WTC11 (cell line): ENCODE data around the gene CCDC167. TPM values are rescaled to one million over a fixed set of nuclear protein-coding genes. Genes with fewer than 3 reads are reported as not detected.

Experiments
- ATAC-seq: fragments of 200-7000 bp; cut with Tn5 transposase; 2 replicates; pipeline ENCODE4 v1.10.0; 2021; ENCODE audit warnings: mild to moderate bottlenecking, moderate library complexity
- CTCF ChIA-PET: fragments of 300-600 bp; sonication (Branson Sonifier 250); formaldehyde crosslinking; loops from one replicate; lab custom pipeline; 2021; ENCODE audit warnings: antibody characterized with exemption; lab: Charles Lee
- POLR2A ChIA-PET: fragments of 350-600 bp; sonication (Branson Sonifier 250); formaldehyde crosslinking; loops from one replicate; lab custom pipeline; 2021; ENCODE audit warnings: antibody characterized with exemption; lab: Charles Lee
- DNase-seq: peaks from one replicate; pipeline ENCODE4 v3.0.0; 2021; ENCODE audit warnings: low spot score
- H3K27ac Mint-ChIP-seq: 2 replicates; pipeline ENCODE4 v1.8.0; 2021; ENCODE audit warnings: mixed read lengths
- H3K27me3 Mint-ChIP-seq: 2 replicates; pipeline ENCODE4 v1.8.0; 2021; ENCODE audit warnings: low read depth, mild to moderate bottlenecking, moderate library complexity, mixed read lengths
- H3K36me3 Mint-ChIP-seq: 2 replicates; pipeline ENCODE4 v1.8.0; 2021; ENCODE audit warnings: mixed read lengths
- H3K4me1 Mint-ChIP-seq: 2 replicates; pipeline ENCODE4 v1.8.0; 2022; ENCODE audit warnings: mixed read lengths
- H3K4me3 Mint-ChIP-seq: 2 replicates; pipeline ENCODE4 v1.8.0; 2021; ENCODE audit warnings: mild to moderate bottlenecking, moderate library complexity, mixed read lengths
- H3K9me3 Mint-ChIP-seq: 2 replicates; pipeline ENCODE4 v1.8.0; 2021; ENCODE audit warnings: mixed read lengths
- ATF1 ChIP-seq: sonication (generic); formaldehyde crosslinking; IDR thresholded peaks from 2 replicates; pipeline ENCODE4 v1.8.1; 2023; ENCODE audit warnings: mild to moderate bottlenecking, moderate library complexity, missing genetic modification reagents
- CREB1 ChIP-seq: sonication (generic); formaldehyde crosslinking; IDR thresholded peaks from 2 replicates; pipeline ENCODE4 v1.8.0; 2023; ENCODE audit warnings: mild to moderate bottlenecking, missing genetic modification reagents
- CREM ChIP-seq: sonication (generic); formaldehyde crosslinking; IDR thresholded peaks from 2 replicates; pipeline ENCODE4 v1.8.1; 2022; ENCODE audit warnings: mild to moderate bottlenecking, missing genetic modification reagents, moderate library complexity
- EMX1 ChIP-seq: fragments of 250-450 bp; sonication (Bioruptor Pico); IDR thresholded peaks from 2 replicates; pipeline ENCODE4 v1.8.0; 2021; ENCODE audit warnings: mild to moderate bottlenecking
- ETV6 ChIP-seq: sonication (generic); formaldehyde crosslinking; IDR thresholded peaks from 2 replicates; pipeline ENCODE4 v1.8.1; 2022; ENCODE audit warnings: mild to moderate bottlenecking, missing genetic modification reagents
- FOXP1 ChIP-seq: sonication (generic); formaldehyde crosslinking; IDR thresholded peaks from 2 replicates; pipeline ENCODE4 v1.8.0; 2022; ENCODE audit warnings: missing genetic modification reagents, mild to moderate bottlenecking, moderate library complexity, borderline replicate concordance
- GTF2I ChIP-seq: fragments of 250-450 bp; sonication (Bioruptor Pico); conservative IDR thresholded peaks from 2 replicates; pipeline ENCODE4 v1.4.0; 2021; ENCODE audit warnings: mild to moderate bottlenecking
- NR2C2 ChIP-seq: sonication (generic); formaldehyde crosslinking; IDR thresholded peaks from 2 replicates; pipeline ENCODE4 v1.8.0; 2022; ENCODE audit warnings: mild to moderate bottlenecking, missing genetic modification reagents
- OVOL2 ChIP-seq: fragments of 250-450 bp; sonication (Bioruptor Pico); IDR thresholded peaks from 2 replicates; pipeline ENCODE4 v1.9.0; 2021; ENCODE audit warnings: mild to moderate bottlenecking, borderline replicate concordance
- PREB ChIP-seq: sonication (generic); formaldehyde crosslinking; IDR thresholded peaks from 2 replicates; pipeline ENCODE4 v1.8.1; 2022; ENCODE audit warnings: mild to moderate bottlenecking, missing genetic modification reagents, moderate library complexity, borderline replicate concordance
- PRRX2 ChIP-seq: fragments of 250-450 bp; sonication (Bioruptor Pico); IDR thresholded peaks from 2 replicates; pipeline ENCODE4 v1.8.0; 2021; ENCODE audit warnings: mild to moderate bottlenecking
- RELA ChIP-seq: sonication (generic); formaldehyde crosslinking; IDR thresholded peaks from 2 replicates; pipeline ENCODE4 v1.8.1; 2022; ENCODE audit warnings: missing genetic modification reagents, mild to moderate bottlenecking, borderline replicate concordance
- SMAD3 ChIP-seq: sonication (generic); formaldehyde crosslinking; IDR thresholded peaks from 2 replicates; pipeline ENCODE4 v1.8.0; 2022; ENCODE audit warnings: missing genetic modification reagents, mild to moderate bottlenecking, borderline replicate concordance
- SOX15 ChIP-seq: fragments of 250-450 bp; sonication (Bioruptor Pico); IDR thresholded peaks from 2 replicates; pipeline ENCODE4 v1.9.0; 2021; ENCODE audit warnings: mild to moderate bottlenecking
- ZNF263 ChIP-seq: sonication (generic); formaldehyde crosslinking; IDR thresholded peaks from 2 replicates; pipeline ENCODE4 v1.8.1; 2022; ENCODE audit warnings: low read depth, mild to moderate bottlenecking, moderate library complexity, missing genetic modification reagents
- ZNF281 ChIP-seq: sonication (generic); formaldehyde crosslinking; IDR thresholded peaks from 2 replicates; pipeline ENCODE4 v1.8.0; 2023; ENCODE audit warnings: mild to moderate bottlenecking, missing genetic modification reagents
- ZNF317 ChIP-seq: sonication (generic); formaldehyde crosslinking; IDR thresholded peaks from 2 replicates; pipeline ENCODE4 v1.8.1; 2023; ENCODE audit warnings: low read depth, mild to moderate bottlenecking, moderate library complexity, missing genetic modification reagents, borderline replicate concordance
- ZNF396 ChIP-seq: fragments of 250-450 bp; sonication (Bioruptor Pico); IDR thresholded peaks from 2 replicates; pipeline ENCODE4 v1.8.0; 2021; ENCODE audit warnings: mild to moderate bottlenecking, moderate library complexity, borderline replicate concordance
- ZNF423 ChIP-seq: fragments of 250-450 bp; sonication (Bioruptor Pico); IDR thresholded peaks from 2 replicates; pipeline ENCODE4 v2.1.2; 2022; ENCODE audit warnings: mild to moderate bottlenecking, moderate library complexity
- total RNA-seq: library from RNA; stranded (reverse); gene quantifications from 3 replicates; pipeline ENCODE4 v1.2.3, GENCODE V29; 2021
- TF ChIP-seq, protein P1 (sequence below): sonication (generic); formaldehyde crosslinking; IDR thresholded peaks from 2 replicates; pipeline ENCODE4 v1.8.0; 2022; ENCODE audit warnings: mild to moderate bottlenecking, missing genetic modification reagents
- TF ChIP-seq, protein P2 (sequence below): sonication (generic); formaldehyde crosslinking; IDR thresholded peaks from 2 replicates; pipeline ENCODE4 v1.8.0; 2023; ENCODE audit warnings: missing genetic modification reagents

CCDC167 gene
- total RNA-seq, 1 experiment from 2014 or later: 19.1 TPM

GRCh38 chr6:37547564-37548061 is 47.9 kb upstream of the CCDC167 start (continued):
- TF ChIP-seq EMX1 (CRISPR knock-in tag): no peak
- no peak for TF ChIP-seq PREB (CRISPR knock-in tag)
- no peak for TF ChIP-seq SMAD3 (CRISPR knock-in tag)
- TF ChIP-seq CREM (CRISPR knock-in tag): no peak

DNA sequence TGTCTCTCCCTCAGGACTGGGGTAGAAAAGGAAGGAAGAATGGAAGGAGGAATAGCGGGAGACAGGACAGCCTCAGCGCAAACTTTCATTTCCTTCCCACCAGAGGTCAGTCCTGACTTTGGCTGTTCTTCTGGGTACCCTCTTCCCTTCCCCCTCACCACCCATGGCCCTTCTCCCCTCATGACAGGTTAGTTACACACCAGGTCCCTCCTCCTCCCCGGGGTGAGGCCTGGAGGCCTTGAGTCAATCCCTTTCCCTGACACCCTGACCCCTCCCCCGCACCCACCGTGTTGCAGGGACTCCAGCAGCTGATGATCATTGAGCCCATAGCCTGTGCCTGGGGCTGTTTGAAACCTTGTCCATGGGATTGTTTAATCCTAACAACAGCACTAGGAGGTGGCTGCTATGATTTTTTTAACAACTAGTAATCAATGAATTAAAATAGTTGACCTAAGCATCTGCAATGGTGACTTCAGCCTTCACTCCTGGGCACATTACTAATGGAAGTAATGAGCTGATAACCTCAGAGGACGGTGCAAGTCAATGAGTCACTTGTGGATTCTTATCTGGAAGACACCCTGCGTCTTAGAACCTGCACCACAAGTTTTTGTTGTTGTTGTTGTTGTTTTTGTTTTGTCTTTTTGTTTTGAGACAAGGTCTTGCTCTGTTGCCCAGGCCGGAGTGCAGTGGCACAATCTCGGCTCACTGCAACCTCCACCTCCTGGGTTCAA is 46.6 kb upstream of the CCDC167 start:
- no peaks in the 10 kb centered on the region for H3K27me3 Mint-ChIP-seq
- ChIA-PET CTCF (interaction anchor here (1.5 to 5.5 kb wide), 2 partner anchors 8 to 19 kb away, joined by 8 to 39 read pairs; no protein-coding TSS in a partner anchor), POLR2A (no interaction called here)
- H3K4me1 Mint-ChIP-seq: peaks cover 16% of the 10 kb centered on the region
- H3K36me3 Mint-ChIP-seq: no peaks in the 10 kb centered on the region
- no peak overlapping the region for H3K4me3 Mint-ChIP-seq
- ATAC-seq (peak; percentile 40), DNase-seq (peak; percentile 35)
- TF ChIP-seq ZNF281 (CRISPR knock-in tag): 0 out of 2 replicates have a peak, but pooled peaks have one; percentile 34
- no peak for TF ChIP-seq ETV6 (CRISPR knock-in tag)
- H3K27ac Mint-ChIP-seq: no peak overlapping the region
- no peaks in the 10 kb centered on the region for H3K9me3 Mint-ChIP-seq

- POLR2A ChIA-PET: no interaction called here
- Mint-ChIP-seq H3K36me3 (no peaks in the 10 kb centered on the region), H3K9me3 (no peaks in the 10 kb centered on the region; the same call in 1 of the 2 replicates), H3K4me3 (no peak overlapping the region), H3K27ac (no peak overlapping the region), H3K4me1 (peaks cover 24% of the 10 kb centered on the region), H3K27me3 (no peaks in the 10 kb centered on the region)
- ATAC-seq: no peak; the same call in 1 of the 2 replicates
- no peak for DNase-seq
- no peak for TF ChIP-seq SOX15 (CRISPR knock-in tag)
- TF ChIP-seq CREB1: no peak
- TF ChIP-seq PRRX2 (CRISPR knock-in tag): no peak
- TF ChIP-seq FOXP1 (CRISPR knock-in tag): no peak
- no peak for TF ChIP-seq ZNF396
- no peak for TF ChIP-seq NR2C2
- TF ChIP-seq ZNF423 (CRISPR knock-in tag): no peak
- no peak for TF ChIP-seq GTF2I
- no peak for TF ChIP-seq ZNF281 (CRISPR knock-in tag)
- TF ChIP-seq, protein P1, sequence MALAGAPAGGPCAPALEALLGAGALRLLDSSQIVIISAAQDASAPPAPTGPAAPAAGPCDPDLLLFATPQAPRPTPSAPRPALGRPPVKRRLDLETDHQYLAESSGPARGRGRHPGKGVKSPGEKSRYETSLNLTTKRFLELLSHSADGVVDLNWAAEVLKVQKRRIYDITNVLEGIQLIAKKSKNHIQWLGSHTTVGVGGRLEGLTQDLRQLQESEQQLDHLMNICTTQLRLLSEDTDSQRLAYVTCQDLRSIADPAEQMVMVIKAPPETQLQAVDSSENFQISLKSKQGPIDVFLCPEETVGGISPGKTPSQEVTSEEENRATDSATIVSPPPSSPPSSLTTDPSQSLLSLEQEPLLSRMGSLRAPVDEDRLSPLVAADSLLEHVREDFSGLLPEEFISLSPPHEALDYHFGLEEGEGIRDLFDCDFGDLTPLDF (CRISPR knock-in tag): no peak
- TF ChIP-seq OVOL2 (CRISPR knock-in tag): no peak
- no peak for TF ChIP-seq ATF1
- no peak for TF ChIP-seq RELA (CRISPR knock-in tag)
- TF ChIP-seq, protein P2, sequence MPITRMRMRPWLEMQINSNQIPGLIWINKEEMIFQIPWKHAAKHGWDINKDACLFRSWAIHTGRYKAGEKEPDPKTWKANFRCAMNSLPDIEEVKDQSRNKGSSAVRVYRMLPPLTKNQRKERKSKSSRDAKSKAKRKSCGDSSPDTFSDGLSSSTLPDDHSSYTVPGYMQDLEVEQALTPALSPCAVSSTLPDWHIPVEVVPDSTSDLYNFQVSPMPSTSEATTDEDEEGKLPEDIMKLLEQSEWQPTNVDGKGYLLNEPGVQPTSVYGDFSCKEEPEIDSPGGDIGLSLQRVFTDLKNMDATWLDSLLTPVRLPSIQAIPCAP (CRISPR knock-in tag): no peak
- no peak for TF ChIP-seq ZNF263 (CRISPR knock-in tag)
- TF ChIP-seq ZNF317: no peak
- TF ChIP-seq ETV6 (CRISPR knock-in tag): no peak
- CTCF ChIA-PET: interaction anchor here (1.0 to 5.5 kb wide), 5 partner anchors 9 to 160 kb away, joined by 3 to 39 read pairs (median 4); no protein-coding TSS in a partner anchor
Measured at GRCh38 chr6:37544530-37544929, 44.8 kb upstream of the CCDC167 start.
